GM18526 (cell line): Measurements from ENCODE around the gene LYPD4.

Experiments used
- POLR2A ChIP-seq: IDR thresholded peaks from 3 replicates; pipeline ENCODE4 v1.6.1; 2011; ENCODE audit not compliant: insufficient read length; ENCODE audit errors: extremely low read depth

Gene LYPD4

GRCh38 chr19:41845051-41845590 is 638 bp upstream of the LYPD4 start:
- TF ChIP-seq POLR2A, result no peak

GRCh38 chr19:41845001-41845050 is 343 bp upstream of the LYPD4 start, which contains the start of gene DMRTC2:
TSS of gene DMRTC2 (plus strand) at chr19:41845042. CDS start at chr19:41847429, 2,387 bp downstream.
- TF ChIP-seq POLR2A, result no peak

GRCh38 chr19:41843371-41843770 is 1.1 kb downstream of the LYPD4 start:
- no peak for TF ChIP-seq POLR2A

GRCh38 chr19:41839211-41839610 is 5.3 kb downstream of the LYPD4 start:
- TF ChIP-seq POLR2A, result no peak

- no peak for TF ChIP-seq POLR2A
Measured at GRCh38 chr19:41837981-41838708, 6.3 kb downstream of the LYPD4 start.

GRCh38 chr19:41821003-41821735 is 23.3 kb downstream of the LYPD4 start:
- TF ChIP-seq POLR2A, result no peak

GRCh38 chr19:41816761-41817160 is 27.7 kb downstream of the LYPD4 start:
- no peak for TF ChIP-seq POLR2A

- TF ChIP-seq POLR2A, result no peak
Measured at GRCh38 chr19:41815301-41815700, 29.2 kb downstream of the LYPD4 start.

GRCh38 chr19:41813911-41814310 is 30.6 kb downstream of the LYPD4 start:
- no peak for TF ChIP-seq POLR2A

- no peak for TF ChIP-seq POLR2A
Measured at GRCh38 chr19:41811981-41812380, 32.5 kb downstream of the LYPD4 start.

- no peak for TF ChIP-seq POLR2A
Measured at GRCh38 chr19:41811036-41811435, 33.4 kb downstream of the LYPD4 start.

GRCh38 chr19:41810301-41810700 is 34.2 kb downstream of the LYPD4 start:
- no peak for TF ChIP-seq POLR2A

- TF ChIP-seq POLR2A, result no peak
Measured at GRCh38 chr19:41808663-41809566, 35.6 kb downstream of the LYPD4 start.

GRCh38 chr19:41807176-41807575 is 37.3 kb downstream of the LYPD4 start:
- no peak for TF ChIP-seq POLR2A

- no peak for TF ChIP-seq POLR2A
Measured at GRCh38 chr19:41804336-41804735, 40.1 kb downstream of the LYPD4 start.

- TF ChIP-seq POLR2A, result no peak
Measured at GRCh38 chr19:41802770-41803169, 41.7 kb downstream of the LYPD4 start.
